Esophagus (tissue), 2 donors: ENCODE results near the gene TP53BP1. TPM values are rescaled to one million over a fixed set of nuclear protein-coding genes. Genes with fewer than 3 reads are reported as not detected.

Source experiments
- H3K27ac ChIP-seq, 2 donors: one replicate each; pipeline ENCODE4 v1.5.1; 2013; ENCODE audit warnings: low read depth in 2 of 2, mild to moderate bottlenecking in 2 of 2, inconsistent platforms in 1 of 2, low read length in 1 of 2, moderate library complexity in 1 of 2
- H3K27me3 ChIP-seq, 2 donors: one replicate each; pipeline ENCODE4 v1.6.1; 2013; ENCODE audit warnings: low read length in 2 of 2, control low read depth in 1 of 2, mild to moderate bottlenecking in 1 of 2; ENCODE audit not compliant: insufficient read depth in 2 of 2, control insufficient read depth in 1 of 2
- H3K36me3 ChIP-seq, 2 donors: one replicate each; pipeline ENCODE4 v1.6.1; 2013; ENCODE audit warnings: low read length in 1 of 2; ENCODE audit not compliant: control insufficient read depth in 2 of 2, insufficient read depth in 2 of 2
- H3K4me1 ChIP-seq, 2 donors: one replicate each; pipeline ENCODE4 v1.6.1; 2013; ENCODE audit warnings: low read length in 1 of 2; ENCODE audit not compliant: control insufficient read depth in 2 of 2, insufficient read depth in 2 of 2
- H3K4me3 ChIP-seq, 2 donors: one replicate each; pipeline ENCODE4 v1.5.1; 2013; ENCODE audit warnings: low read length in 2 of 2, mild to moderate bottlenecking in 2 of 2, low read depth in 1 of 2, moderate library complexity in 1 of 2
- H3K9me3 ChIP-seq, 2 donors: one replicate each; pipeline ENCODE4 v1.6.1; 2013; ENCODE audit warnings: mild to moderate bottlenecking in 2 of 2, low read depth in 1 of 2, low read length in 1 of 2, moderate library complexity in 1 of 2; ENCODE audit not compliant: control insufficient read depth in 2 of 2, insufficient read depth in 1 of 2
- WGBS, 2 donors: extraction: QIAGEN DNeasy Blood & Tissue Kit; methylation state at CpG; one replicate each; pipeline ENCODE4 v1.1.7; 2013; 5-methylcytosine and 5-hydroxymethylcytosine counted together
- polyA plus RNA-seq, 2 donors: library from polyadenylated mRNA; stranded (reverse); fragments of 200-250 nt; gene quantifications; one replicate each; pipeline ENCODE4 v1.2.3, GENCODE V29; 2013
- donor health status: healthy with polysubstance abuse.
- donor health status: Bipolar disorder and iron deficiency.

The TP53BP1 gene
- polyA plus RNA-seq, 2 donors: 6.9 to 7.8 TPM

DNA sequence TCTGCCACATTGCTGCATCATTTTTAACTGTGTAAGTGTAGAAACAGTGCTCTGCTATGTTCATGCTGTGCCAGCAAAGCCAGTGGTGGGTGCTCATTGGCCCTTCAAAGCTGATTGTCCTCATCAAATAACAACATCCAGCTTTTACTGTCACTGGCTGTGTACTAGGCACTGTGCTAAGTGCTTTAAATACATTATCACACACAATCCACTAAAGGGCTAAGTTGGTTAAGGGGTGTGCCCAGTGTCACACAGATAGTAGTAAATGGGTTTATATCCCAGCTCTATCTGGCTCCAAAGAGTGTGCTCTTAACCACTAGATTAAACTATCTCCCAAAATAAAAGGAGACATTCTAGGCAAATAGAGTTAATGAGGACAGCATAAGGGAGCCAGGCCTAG lies 114.4 kb downstream of the TP53BP1 start:
- Histone ChIP-seq H3K9me3 (no peaks in the 10 kb centered on the region), H3K27ac (no peak overlapping the region), H3K36me3 (peaks cover 8% of the 10 kb centered on the region in 2 donors)

DNA sequence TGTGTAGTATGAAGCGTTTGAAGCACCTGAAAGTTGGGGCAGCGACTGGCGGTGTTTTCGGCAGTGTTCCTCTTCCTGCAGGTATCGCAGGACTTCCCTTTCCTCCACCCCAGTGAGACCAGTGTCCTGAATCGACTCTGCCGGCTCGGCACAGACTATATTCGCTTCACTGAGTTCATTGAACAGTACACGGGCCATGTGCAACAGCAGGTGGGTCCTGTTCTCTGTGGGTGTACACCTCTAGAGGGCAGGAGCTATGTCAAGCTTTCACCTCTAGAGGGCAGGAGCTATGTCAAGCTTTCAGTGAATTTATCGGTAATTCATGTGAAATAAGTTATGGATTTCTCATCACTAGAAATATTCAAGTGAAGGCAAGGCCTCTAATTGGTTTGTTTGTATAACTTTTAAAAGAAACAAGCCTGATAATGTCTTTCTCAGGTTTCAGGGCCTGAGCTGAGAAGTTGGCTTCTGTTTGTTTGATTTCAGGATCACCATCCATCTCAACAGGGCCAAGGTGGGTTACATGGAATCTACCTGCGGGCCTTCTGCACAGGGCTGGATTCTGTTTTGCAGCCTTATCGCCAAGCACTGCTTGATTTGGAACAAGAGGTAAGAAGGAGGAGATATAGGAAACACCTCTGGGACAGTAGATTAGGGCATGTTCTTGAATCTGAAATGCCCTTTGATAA lies 116.8 kb downstream of the TP53BP1 start:
- Histone ChIP-seq H3K36me3 (peaks cover 5% of the 10 kb centered on the region in 2 donors), H3K27ac (no peak overlapping the region), H3K9me3 (no peaks in the 10 kb centered on the region), H3K27me3 (no peaks in the 10 kb centered on the region), H3K4me1 (no peaks in the 10 kb centered on the region), H3K4me3 (no peak overlapping the region)
- WGBS, 2 donors: 87 to 89% methylated on average over 13 of the region's 13 CpGs

More for the DNA sequence above, 114.4 kb downstream of the TP53BP1 start:
- Histone ChIP-seq H3K4me1 (no peaks in the 10 kb centered on the region), H3K27me3 (no peaks in the 10 kb centered on the region), H3K4me3 (no peak overlapping the region)

DNA sequence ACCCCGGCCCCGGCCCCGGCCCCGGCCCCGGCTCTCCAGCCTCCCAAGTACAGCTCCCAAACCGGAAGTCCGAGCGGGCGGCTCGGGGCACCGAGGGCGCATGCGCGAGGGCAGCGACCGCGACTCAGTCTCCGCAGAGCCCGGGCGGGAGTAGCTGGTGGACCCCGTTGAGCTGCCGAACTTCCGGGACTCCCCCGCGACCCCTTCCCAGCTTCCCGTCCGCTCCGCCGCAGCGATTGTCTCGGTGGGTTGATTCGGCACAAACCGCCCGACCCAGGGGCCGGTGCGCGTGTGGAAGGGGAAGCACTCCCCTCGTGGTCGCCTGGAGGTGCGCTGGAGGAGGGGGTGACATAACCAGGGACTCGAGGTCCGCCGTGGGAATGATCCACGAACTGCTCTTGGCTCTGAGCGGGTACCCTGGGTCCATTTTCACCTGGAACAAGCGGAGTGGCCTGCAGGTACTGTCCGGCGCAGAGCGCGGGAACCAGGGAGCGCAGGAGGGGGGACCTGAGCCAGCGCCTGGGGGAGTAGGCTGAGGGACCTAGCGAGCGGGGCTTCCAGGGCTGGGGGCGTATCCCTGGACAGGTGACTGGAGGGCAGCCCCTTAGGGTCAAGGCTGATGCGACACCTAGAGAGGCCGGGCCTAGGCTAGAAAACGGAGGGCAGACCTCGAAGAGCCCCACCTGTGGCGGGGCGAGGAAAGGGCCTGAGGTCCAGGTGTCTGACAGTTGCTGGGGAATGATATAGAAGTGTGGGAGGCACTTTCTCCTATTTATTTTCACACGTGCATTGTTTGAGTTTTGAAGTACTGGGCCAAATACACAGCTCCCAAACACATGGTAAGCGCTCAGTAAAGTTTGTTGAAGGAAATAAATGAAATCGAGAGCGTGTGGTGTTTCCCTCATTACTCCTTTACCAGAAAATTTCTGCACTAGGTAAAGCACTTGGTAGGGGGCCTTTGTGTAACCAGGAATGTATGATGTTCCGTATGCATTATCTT lies 121.7 kb downstream of the TP53BP1 start, which contains the start of the genes TUBGCP4 and ZSCAN29:
TUBGCP4 (plus strand) TSS at position 127 of the 1,000 bp plus-strand sequence; CDS start at position 381, 254 bp downstream.
ZSCAN29 (minus strand) TSS at position 69 of the 1,000 bp plus-strand sequence. CDS start 1,130 bp downstream, outside the sequence.
- 3% methylated on average over 63 to 66 of the region's 66 CpGs for WGBS, 2 donors
- peaks cover 0 to 6% of the 10 kb centered on the region in 2 donors for H3K4me1 ChIP-seq

GRCh38 chr15:43370310-43370974 lies 122.5 kb downstream of the TP53BP1 start:
- peaks cover 11 to 12% of the 10 kb centered on the region in 2 donors for H3K36me3 ChIP-seq
- H3K4me1 ChIP-seq: peaks cover 0 to 6% of the 10 kb centered on the region in 2 donors
- H3K27me3 ChIP-seq: no peaks in the 10 kb centered on the region
- H3K27ac ChIP-seq: peak overlapping the region; percentile 39 to 73
- peaks cover 0 to 2% of the 10 kb centered on the region in 2 donors for H3K9me3 ChIP-seq
- peak overlapping the region; percentile 72 to 97 for H3K4me3 ChIP-seq
- WGBS, 2 donors: 2 to 3% methylated on average over 43 to 45 of the region's 45 CpGs

More for the DNA sequence above, 121.7 kb downstream of the TP53BP1 start, which contains the start of the genes TUBGCP4 and ZSCAN29:
- H3K9me3 ChIP-seq: peaks cover 0 to 2% of the 10 kb centered on the region in 2 donors
- H3K4me3 ChIP-seq: peak within 1 kb of the TSS; percentile 72 to 97
- peak within 1 kb of the TSS; percentile 39 to 73 for H3K27ac ChIP-seq
- no peaks in the 10 kb centered on the region for H3K27me3 ChIP-seq
- H3K36me3 ChIP-seq: peaks cover 6 to 7% of the 10 kb centered on the region in 2 donors

DNA sequence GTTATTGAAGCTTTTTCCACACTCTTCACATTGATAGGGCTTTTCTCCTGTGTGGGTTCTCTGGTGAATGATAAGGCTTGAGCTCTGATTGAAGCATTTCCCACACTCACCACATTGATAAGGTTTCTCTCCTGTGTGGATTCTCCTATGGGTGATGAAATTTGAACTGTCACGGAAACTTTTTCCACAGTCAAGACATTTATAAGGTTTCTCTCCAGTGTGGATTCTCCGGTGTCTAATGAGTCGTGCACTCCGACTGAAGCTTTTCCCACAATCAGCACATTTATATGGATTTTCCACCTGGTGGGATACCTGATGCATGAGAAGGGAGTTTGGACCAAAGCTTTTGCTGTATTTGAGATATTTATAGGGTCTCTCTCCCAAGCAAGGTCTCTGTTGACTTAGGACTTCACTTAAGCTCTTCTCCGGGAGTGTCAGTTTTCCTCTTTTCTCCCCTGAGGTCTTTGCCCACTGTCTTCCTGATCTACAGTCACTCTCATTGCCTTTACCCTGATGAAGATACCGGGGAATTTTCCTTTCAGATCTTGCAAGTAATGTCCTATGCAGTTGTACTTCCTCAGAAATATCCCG lies 131.5 kb downstream of the TP53BP1 start:
- WGBS, 2 donors: 97 to 99% methylated on average over 7 of the region's 7 CpGs
- Histone ChIP-seq H3K9me3 (peaks cover 2 to 16% of the 10 kb centered on the region in 2 donors), H3K27ac (no peak overlapping the region), H3K36me3 (peaks cover 22 to 24% of the 10 kb centered on the region in 2 donors), H3K27me3 (no peaks in the 10 kb centered on the region), H3K4me1 (no peaks in the 10 kb centered on the region), H3K4me3 (no peak overlapping the region)

GRCh38 chr15:43360821-43361220 lies 132.1 kb downstream of the TP53BP1 start:
- H3K9me3 ChIP-seq: peaks cover 2 to 16% of the 10 kb centered on the region in 2 donors
- H3K4me1 ChIP-seq: no peaks in the 10 kb centered on the region
- peaks cover 17 to 18% of the 10 kb centered on the region in 2 donors for H3K36me3 ChIP-seq
- H3K4me3 ChIP-seq: no peak overlapping the region
- H3K27me3 ChIP-seq: no peaks in the 10 kb centered on the region
- 86 to 92% methylated on average over 4 of the region's 4 CpGs for WGBS, 2 donors
- no peak overlapping the region for H3K27ac ChIP-seq

Other genes with a start within 250 kb of the TP53BP1 start
- 10 to 100 TPM in 1 of 2 donors, 1 to 10 TPM in 1; 9.5 to 12.9 TPM for gene TGM5, start 226.2 kb downstream of the TP53BP1 start, polyA plus RNA-seq
- gene TGM7, start 190.9 kb downstream of the TP53BP1 start, polyA plus RNA-seq: 1 to 10 TPM in 1 of 2 donors, under 1 TPM in 1; 0.05 to 5.3 TPM
- gene LCMT2, start 162.6 kb downstream of the TP53BP1 start, polyA plus RNA-seq: 1 to 10 TPM; 5.0 to 5.5 TPM
- gene ZSCAN29, start 122.1 kb downstream of the TP53BP1 start, polyA plus RNA-seq: 1 to 10 TPM; 5.3 to 6.3 TPM
- gene TUBGCP4, start 122.1 kb downstream of the TP53BP1 start, polyA plus RNA-seq: 1 to 10 TPM; 4.8 to 5.3 TPM
- under 1 TPM; 0.45 to 0.78 TPM for gene MAP1A, start 24.5 kb upstream of the TP53BP1 start, polyA plus RNA-seq
- 10 to 100 TPM; 10.9 to 17.8 TPM for gene PPIP5K1, start 97.1 kb upstream of the TP53BP1 start, polyA plus RNA-seq
- gene CKMT1B, start 100.9 kb upstream of the TP53BP1 start, polyA plus RNA-seq: 10 to 100 TPM; 64.6 to 87.6 TPM
- gene STRC, start 125.6 kb upstream of the TP53BP1 start, polyA plus RNA-seq: under 1 TPM; 0.11 to 0.79 TPM
- 1 to 10 TPM; 2.1 to 7.4 TPM for gene CATSPER2, start 155.7 kb upstream of the TP53BP1 start, polyA plus RNA-seq
- gene CKMT1A, start 200.7 kb upstream of the TP53BP1 start, polyA plus RNA-seq: 10 to 100 TPM; 52.5 to 90.6 TPM